ENCODE results near the gene TMC5. TPM values are rescaled to one million over a fixed set of nuclear protein-coding genes. Genes with fewer than 3 reads are reported as not detected.
A peak's percentile ranks its signal among the peaks of the same experiment; 100 is the strongest.

Gene TMC5
- total and polyA plus RNA-seq, 2 of the 13 experiments (the other 11 are each of a cell fraction or from before 2014, with no cell fraction given): 0.09 to 0.41 TPM

DNA sequence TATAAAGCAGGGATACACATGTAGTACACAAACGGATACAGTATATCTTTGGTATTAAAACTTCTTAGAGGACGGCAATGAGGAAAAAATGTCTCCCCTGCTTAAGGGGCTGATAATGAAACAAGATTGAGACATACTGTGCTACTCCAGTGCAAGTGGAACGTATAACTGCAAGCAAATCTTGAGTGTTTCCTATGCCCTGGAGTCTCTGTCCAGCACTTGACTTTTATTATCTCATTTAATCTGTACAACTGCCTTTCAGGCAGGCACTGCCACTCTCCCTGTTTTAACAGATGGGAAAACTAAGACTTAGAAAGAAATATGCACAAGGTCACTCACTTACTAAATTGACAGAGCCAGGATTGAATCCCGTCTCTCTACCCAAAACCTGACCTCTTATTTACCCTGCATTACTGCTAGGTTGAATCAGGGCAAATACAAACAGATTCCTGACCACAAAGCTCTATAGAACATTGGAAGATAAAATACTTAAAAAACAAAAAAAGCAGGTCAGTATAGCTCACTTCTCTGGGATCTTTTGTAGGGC lies 28.7 kb downstream of the TMC5 start:
- H3K4me2 ChIP-seq (ENCODE audit: low read depth, low read length): no peak overlapping the region

More for the DNA sequence above, 28.7 kb downstream of the TMC5 start:
- no peak overlapping the region for H3K27ac ChIP-seq (ENCODE audit: extremely low read length, insufficient read depth, low read length)
- no TSS peak for BruUV-seq (replicated peaks)
- DNase-seq (ENCODE audit: low spot score) (no peak), FAIRE-seq (no peak), ATAC-seq (no peak)
- H3K4me1 ChIP-seq (ENCODE audit: insufficient read depth, low read length): no peaks in the 10 kb centered on the region
- TF ChIP-seq, protein P1, sequence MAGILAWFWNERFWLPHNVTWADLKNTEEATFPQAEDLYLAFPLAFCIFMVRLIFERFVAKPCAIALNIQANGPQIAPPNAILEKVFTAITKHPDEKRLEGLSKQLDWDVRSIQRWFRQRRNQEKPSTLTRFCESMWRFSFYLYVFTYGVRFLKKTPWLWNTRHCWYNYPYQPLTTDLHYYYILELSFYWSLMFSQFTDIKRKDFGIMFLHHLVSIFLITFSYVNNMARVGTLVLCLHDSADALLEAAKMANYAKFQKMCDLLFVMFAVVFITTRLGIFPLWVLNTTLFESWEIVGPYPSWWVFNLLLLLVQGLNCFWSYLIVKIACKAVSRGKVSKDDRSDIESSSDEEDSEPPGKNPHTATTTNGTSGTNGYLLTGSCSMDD (CRISPR knock-in tag; IDR thresholded peaks at IDR 0.05): no peak
- no peak for TF ChIP-seq ZNF609 (CRISPR knock-in tag; IDR thresholded peaks at IDR 0.05; ENCODE audit: borderline replicate concordance)
- no peak for TF ChIP-seq ZNF251 (CRISPR knock-in tag; IDR thresholded peaks at IDR 0.05)
- TF ChIP-seq ARNTL (CRISPR knock-in tag; IDR thresholded peaks at IDR 0.05): no peak
- 0 out of 4 replicates have a peak, but pooled peaks of 1 of the 2 experiments have one; percentile 22 for TF ChIP-seq REST (IDR thresholded peaks at IDR 0.05; ENCODE audit: borderline replicate concordance in 1 of 2, low read depth in 1 of 2, low read length in 2 of 2)
- ChIA-PET CTCF (ENCODE audit: low intra/inter-chr PET ratio, low total read pairs) (no interaction called here), POLR2A (no interaction called here)
- H4K20me1 ChIP-seq (ENCODE audit: insufficient read depth, low read length): no peaks in the 10 kb centered on the region
- intact Hi-C loops (cut with micrococcal nuclease; ENCODE audit: unreplicated experiment): no loop called here
- H3K79me2 ChIP-seq (ENCODE audit: insufficient read depth, low read length): no peaks in the 10 kb centered on the region
- H3K36me3 ChIP-seq (replicated peaks in 1 of 2; ENCODE audit: control insufficient read depth in 1 of 2, insufficient read depth in 2 of 2, low read length in 2 of 2): no peaks in the 10 kb centered on the region
- 19% methylated on average over 4 of the region's 4 CpGs for WGBS (ENCODE audit: low lambda C conversion rate)
- H3K27me3 ChIP-seq (ENCODE audit: control insufficient read depth in 1 of 2, insufficient read depth in 2 of 2, low read length in 2 of 2): peaks cover 0 to 4% of the 10 kb centered on the region in 2 experiments; a peak in 1 of 5 replicates
- 0 out of 2 replicates have a peak, but pooled peaks cover 3% of the 10 kb centered on the region for H3K9me3 ChIP-seq (ENCODE audit: low read length)
- no peak overlapping the region for H3K9ac ChIP-seq (ENCODE audit: insufficient read depth, low read depth, low read length)
- H2AFZ ChIP-seq (ENCODE audit: low read length): no peak overlapping the region
- no peak overlapping the region for H3K4me3 ChIP-seq (replicated peaks in 1 of 3; ENCODE audit: insufficient read depth in 1 of 3, low read depth in 2 of 3, low read length in 3 of 3)
- in situ Hi-C loops (cut with HindIII; ENCODE audit: extremely low pct_ligation_motif_present, low pct_unique_long_range_greater_than_20kb): no loop called here
